Measurements from ENCODE around the gene PEX10. TPM values are rescaled to one million over a fixed set of nuclear protein-coding genes. Genes with fewer than 3 reads are reported as not detected.

Gene PEX10
- total RNA-seq, 2 donors from 2014 or later, result 35.6 TPM

GRCh38 chr1:2417083-2417832 lies 4.9 kb upstream of the PEX10 start:
- Mint-ChIP-seq H3K4me3 (no peak overlapping the region), H3K27ac (no peak overlapping the region), H3K36me3 (ENCODE audit: low read depth) (no peaks in the 10 kb centered on the region), H3K9me3 (peaks cover 2% of the 10 kb centered on the region), H3K27me3 (ENCODE audit: insufficient read depth) (peaks cover 24% of the 10 kb centered on the region), H3K4me1 (peaks cover 8% of the 10 kb centered on the region)
- WGBS, 2 experiments (ENCODE audit: insufficient coverage in 1 of 2, insufficient read length in 1 of 2), result 91 to 95% methylated on average over 9 to 13 of the region's 13 CpGs
- H3K36me3 ChIP-seq (ENCODE audit: control insufficient read depth, insufficient read depth, low read length), result no peaks in the 10 kb centered on the region
- H3K9me3 ChIP-seq (ENCODE audit: control insufficient read depth, low read length), result no peaks in the 10 kb centered on the region
- H3K27me3 ChIP-seq (ENCODE audit: control insufficient read depth, insufficient read depth, low read length, poor library complexity, severe bottlenecking), result no peaks in the 10 kb centered on the region
- H3K27ac ChIP-seq (ENCODE audit: low read depth, low read length), result no peak overlapping the region
- DNase-seq, result no peak
- H3K4me1 ChIP-seq (ENCODE audit: control insufficient read depth, insufficient read depth, low read length), result peaks cover 5% of the 10 kb centered on the region
- H3K4me3 ChIP-seq (ENCODE audit: low read length), result no peak overlapping the region
- H3K9ac ChIP-seq (ENCODE audit: extremely low read depth, low read length, poor library complexity, severe bottlenecking), result no peak overlapping the region
- TF ChIP-seq CTCF (conservative IDR thresholded peaks at IDR 0.05), result no peak

DNA sequence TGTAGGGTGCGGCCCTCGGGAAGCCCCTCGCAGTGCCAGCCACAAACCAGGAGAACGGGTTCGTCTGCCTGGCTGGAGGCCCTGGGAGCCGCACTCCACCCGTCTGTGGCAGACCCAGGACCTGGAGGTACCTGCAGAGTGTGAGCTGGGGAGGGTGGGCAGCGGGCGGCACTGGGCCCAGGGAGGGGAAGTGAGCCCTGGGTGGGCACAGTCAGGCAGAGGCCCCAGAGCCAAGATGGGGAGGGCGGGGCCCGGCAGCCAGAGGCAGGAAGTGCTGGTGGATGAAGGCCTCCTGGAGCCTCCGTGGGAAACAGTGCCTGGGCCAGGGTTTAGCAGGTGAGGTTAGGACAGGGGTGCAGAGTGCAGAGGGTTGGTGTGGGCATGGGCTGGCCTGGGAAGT lies 4.0 kb upstream of the PEX10 start:
- H3K9me3 ChIP-seq (ENCODE audit: control insufficient read depth, low read length), result no peaks in the 10 kb centered on the region
- no peak overlapping the region for H3K27ac Mint-ChIP-seq
- no peak overlapping the region for H3K4me3 Mint-ChIP-seq
- peaks cover 21% of the 10 kb centered on the region for H3K27me3 Mint-ChIP-seq (ENCODE audit: insufficient read depth)
- H3K9me3 Mint-ChIP-seq, result no peaks in the 10 kb centered on the region
- 86 to 87% methylated on average over 7 to 12 of the region's 12 CpGs for WGBS, 2 experiments (ENCODE audit: insufficient coverage in 1 of 2, insufficient read length in 1 of 2)
- H3K9ac ChIP-seq (ENCODE audit: extremely low read depth, low read length, poor library complexity, severe bottlenecking), result no peak overlapping the region
- no peaks in the 10 kb centered on the region for H3K27me3 ChIP-seq (ENCODE audit: control insufficient read depth, insufficient read depth, low read length, poor library complexity, severe bottlenecking)
- H3K36me3 ChIP-seq (ENCODE audit: control insufficient read depth, insufficient read depth, low read length), result no peaks in the 10 kb centered on the region
- no peak overlapping the region for H3K27ac ChIP-seq (ENCODE audit: low read depth, low read length)
- peaks cover 5% of the 10 kb centered on the region for H3K4me1 ChIP-seq (ENCODE audit: control insufficient read depth, insufficient read depth, low read length)
- no peaks in the 10 kb centered on the region for H3K36me3 Mint-ChIP-seq (ENCODE audit: low read depth)
- no peak for DNase-seq
- TF ChIP-seq CTCF (conservative IDR thresholded peaks at IDR 0.05), result no peak
- H3K4me3 ChIP-seq (ENCODE audit: low read length), result no peak overlapping the region
- H3K4me1 Mint-ChIP-seq, result peaks cover 8% of the 10 kb centered on the region

DNA sequence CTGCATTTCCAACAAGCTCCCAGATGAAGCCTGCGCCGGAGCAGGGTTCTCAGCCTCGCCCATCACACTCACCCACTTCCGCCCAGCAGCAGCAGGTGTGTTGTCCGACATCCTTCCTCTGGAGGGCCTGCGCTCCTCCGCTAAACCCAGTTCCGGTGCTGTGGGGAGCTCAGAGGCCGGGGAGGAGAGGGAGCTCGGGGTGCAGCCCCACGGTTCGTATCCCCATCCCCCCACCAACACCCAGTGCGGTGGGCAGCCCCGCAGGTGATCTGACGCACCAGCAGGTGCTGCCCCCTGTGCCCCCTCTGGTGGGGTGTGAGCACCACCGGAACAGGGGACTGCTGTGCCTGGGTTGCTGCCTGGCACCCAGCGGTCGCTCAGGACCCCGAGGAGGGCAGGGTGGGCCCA lies 3.4 kb upstream of the PEX10 start:
- TF ChIP-seq CTCF (conservative IDR thresholded peaks at IDR 0.05), result no peak
- DNase-seq, result no peak
- Mint-ChIP-seq H3K4me3 (no peak overlapping the region), H3K27ac (no peak overlapping the region), H3K27me3 (ENCODE audit: insufficient read depth) (peaks cover 20% of the 10 kb centered on the region), H3K4me1 (peaks cover 8% of the 10 kb centered on the region), H3K9me3 (no peaks in the 10 kb centered on the region), H3K36me3 (ENCODE audit: low read depth) (no peaks in the 10 kb centered on the region)
- H3K4me3 ChIP-seq (ENCODE audit: low read length), result no peak overlapping the region
- H3K36me3 ChIP-seq (ENCODE audit: control insufficient read depth, insufficient read depth, low read length), result no peaks in the 10 kb centered on the region
- no peaks in the 10 kb centered on the region for H3K9me3 ChIP-seq (ENCODE audit: control insufficient read depth, low read length)
- H3K27me3 ChIP-seq (ENCODE audit: control insufficient read depth, insufficient read depth, low read length, poor library complexity, severe bottlenecking), result no peaks in the 10 kb centered on the region
- H3K4me1 ChIP-seq (ENCODE audit: control insufficient read depth, insufficient read depth, low read length), result peaks cover 5% of the 10 kb centered on the region
- no peak overlapping the region for H3K9ac ChIP-seq (ENCODE audit: extremely low read depth, low read length, poor library complexity, severe bottlenecking)
- H3K27ac ChIP-seq (ENCODE audit: low read depth, low read length), result no peak overlapping the region
- WGBS, 2 experiments (ENCODE audit: insufficient coverage in 1 of 2, insufficient read length in 1 of 2), result 92 to 97% methylated on average over 6 to 19 of the region's 19 CpGs
